ENCODE measurements around the gene CNPPD1.
"Not testable (repeated sequence)": the region's sequence is repeated elsewhere in the genome, so short reads cannot be mapped to it uniquely, and the experiment has no call there.

Gene CNPPD1

GRCh38 chr2:219206328-219207133 lies 29.8 kb upstream of the CNPPD1 start, which contains the start of gene ZFAND2B:
Gene ZFAND2B (plus strand): TSS chr2:219206782. CDS start chr2:219206988, 206 bp downstream.
- H3K27me3 ChIP-seq (replicated peaks; ENCODE audit: control insufficient read depth, insufficient read depth, low read length): no peaks in the 10 kb centered on the region
- H3K9ac ChIP-seq (ENCODE audit: low read length): peak within 1 kb of the TSS; percentile 93
- no peaks in the 10 kb centered on the region for H3K9me3 ChIP-seq (ENCODE audit: control insufficient read depth, low read length)
- peaks cover 17% of the 10 kb centered on the region for H3K4me1 ChIP-seq (ENCODE audit: control insufficient read depth, insufficient read depth, low read length)
- peak within 1 kb of the TSS; percentile 88 for H3K4me3 ChIP-seq (ENCODE audit: low read length)
- peak; percentile 98 for DNase-seq (ENCODE audit: low read depth)
- peaks cover 27% of the 10 kb centered on the region for H3K36me3 ChIP-seq (ENCODE audit: control insufficient read depth, insufficient read depth, low read length, severe bottlenecking)

GRCh38 chr2:219205981-219206327 lies 29.2 kb upstream of the CNPPD1 start:
- no peak for DNase-seq (ENCODE audit: low read depth)
- peaks cover 24% of the 10 kb centered on the region for H3K36me3 ChIP-seq (ENCODE audit: control insufficient read depth, insufficient read depth, low read length, severe bottlenecking)
- peaks cover 17% of the 10 kb centered on the region for H3K4me1 ChIP-seq (ENCODE audit: control insufficient read depth, insufficient read depth, low read length)
- H3K9ac ChIP-seq (ENCODE audit: low read length): peak overlapping the region; percentile 93
- no peaks in the 10 kb centered on the region for H3K27me3 ChIP-seq (replicated peaks; ENCODE audit: control insufficient read depth, insufficient read depth, low read length)
- peak overlapping the region; percentile 88 for H3K4me3 ChIP-seq (ENCODE audit: low read length)
- H3K9me3 ChIP-seq (ENCODE audit: control insufficient read depth, low read length): no peaks in the 10 kb centered on the region

GRCh38 chr2:219205165-219205538 lies 28.4 kb upstream of the CNPPD1 start:
- H3K27me3 ChIP-seq (replicated peaks; ENCODE audit: control insufficient read depth, insufficient read depth, low read length): no peaks in the 10 kb centered on the region
- no peaks in the 10 kb centered on the region for H3K9me3 ChIP-seq (ENCODE audit: control insufficient read depth, low read length)
- DNase-seq (ENCODE audit: low read depth): no peak
- H3K4me1 ChIP-seq (ENCODE audit: control insufficient read depth, insufficient read depth, low read length): peaks cover 17% of the 10 kb centered on the region
- peaks cover 16% of the 10 kb centered on the region for H3K36me3 ChIP-seq (ENCODE audit: control insufficient read depth, insufficient read depth, low read length, severe bottlenecking)
- H3K4me3 ChIP-seq (ENCODE audit: low read length): no peak overlapping the region
- no peak overlapping the region for H3K9ac ChIP-seq (ENCODE audit: low read length)

- Histone ChIP-seq H3K9me3 (ENCODE audit: control insufficient read depth, low read length) (no peaks in the 10 kb centered on the region), H3K4me1 (ENCODE audit: control insufficient read depth, insufficient read depth, low read length) (peaks cover 20% of the 10 kb centered on the region), H3K36me3 (ENCODE audit: control insufficient read depth, insufficient read depth, low read length, severe bottlenecking) (peaks cover 11% of the 10 kb centered on the region), H3K27me3 (replicated peaks; ENCODE audit: control insufficient read depth, insufficient read depth, low read length) (no peaks in the 10 kb centered on the region), H3K4me3 (ENCODE audit: low read length) (no peak overlapping the region), H3K9ac (ENCODE audit: low read length) (no peak overlapping the region)
- no peak for DNase-seq (ENCODE audit: low read depth)
Observed at GRCh38 chr2:219204425-219205164, 27.9 kb upstream of the CNPPD1 start.

GRCh38 chr2:219201331-219201730 lies 24.6 kb upstream of the CNPPD1 start:
- not testable (repeated sequence) for H3K9ac ChIP-seq (ENCODE audit: low read length); H3K9me3 ChIP-seq (ENCODE audit: control insufficient read depth, low read length); DNase-seq (ENCODE audit: low read depth); H3K4me3 ChIP-seq (ENCODE audit: low read length); H3K27me3 ChIP-seq (replicated peaks; ENCODE audit: control insufficient read depth, insufficient read depth, low read length); H3K36me3 ChIP-seq (ENCODE audit: control insufficient read depth, insufficient read depth, low read length, severe bottlenecking)
- H3K4me1 ChIP-seq (ENCODE audit: control insufficient read depth, insufficient read depth, low read length): peaks cover 11% of the 10 kb centered on the region

- not testable (repeated sequence) for H3K4me3 ChIP-seq (ENCODE audit: low read length); H3K9me3 ChIP-seq (ENCODE audit: control insufficient read depth, low read length); H3K36me3 ChIP-seq (ENCODE audit: control insufficient read depth, insufficient read depth, low read length, severe bottlenecking); H3K27me3 ChIP-seq (replicated peaks; ENCODE audit: control insufficient read depth, insufficient read depth, low read length); H3K9ac ChIP-seq (ENCODE audit: low read length); DNase-seq (ENCODE audit: low read depth); H3K4me1 ChIP-seq (ENCODE audit: control insufficient read depth, insufficient read depth, low read length)
Observed at GRCh38 chr2:219200502-219201326, 24.0 kb upstream of the CNPPD1 start.

GRCh38 chr2:219199470-219200211 lies 22.9 kb upstream of the CNPPD1 start:
- H3K9me3 ChIP-seq (ENCODE audit: control insufficient read depth, low read length): no peaks in the 10 kb centered on the region
- H3K27me3 ChIP-seq (replicated peaks; ENCODE audit: control insufficient read depth, insufficient read depth, low read length): peaks cover 8% of the 10 kb centered on the region
- peaks cover 6% of the 10 kb centered on the region for H3K4me1 ChIP-seq (ENCODE audit: control insufficient read depth, insufficient read depth, low read length)
- no peak overlapping the region for H3K9ac ChIP-seq (ENCODE audit: low read length)
- H3K4me3 ChIP-seq (ENCODE audit: low read length): no peak overlapping the region
- no peak for DNase-seq (ENCODE audit: low read depth)
- H3K36me3 ChIP-seq (ENCODE audit: control insufficient read depth, insufficient read depth, low read length, severe bottlenecking): no peaks in the 10 kb centered on the region

GRCh38 chr2:219198974-219199373 lies 22.2 kb upstream of the CNPPD1 start:
- Histone ChIP-seq H3K27me3 (replicated peaks; ENCODE audit: control insufficient read depth, insufficient read depth, low read length) (peaks cover 8% of the 10 kb centered on the region), H3K4me3 (ENCODE audit: low read length) (no peak overlapping the region), H3K4me1 (ENCODE audit: control insufficient read depth, insufficient read depth, low read length) (peaks cover 6% of the 10 kb centered on the region), H3K9me3 (ENCODE audit: control insufficient read depth, low read length) (no peaks in the 10 kb centered on the region), H3K36me3 (ENCODE audit: control insufficient read depth, insufficient read depth, low read length, severe bottlenecking) (no peaks in the 10 kb centered on the region), H3K9ac (ENCODE audit: low read length) (no peak overlapping the region)
- no peak for DNase-seq (ENCODE audit: low read depth)

- H3K4me1 ChIP-seq (ENCODE audit: control insufficient read depth, insufficient read depth, low read length): peaks cover 6% of the 10 kb centered on the region
- H3K9ac ChIP-seq (ENCODE audit: low read length): no peak overlapping the region
- no peaks in the 10 kb centered on the region for H3K36me3 ChIP-seq (ENCODE audit: control insufficient read depth, insufficient read depth, low read length, severe bottlenecking)
- H3K4me3 ChIP-seq (ENCODE audit: low read length): no peak overlapping the region
- no peaks in the 10 kb centered on the region for H3K9me3 ChIP-seq (ENCODE audit: control insufficient read depth, low read length)
- no peak for DNase-seq (ENCODE audit: low read depth)
- H3K27me3 ChIP-seq (replicated peaks; ENCODE audit: control insufficient read depth, insufficient read depth, low read length): peaks cover 8% of the 10 kb centered on the region
Observed at GRCh38 chr2:219197388-219197787, 20.7 kb upstream of the CNPPD1 start.

- H3K4me3 ChIP-seq (ENCODE audit: low read length): no peak overlapping the region
- no peak for DNase-seq (ENCODE audit: low read depth)
- no peak overlapping the region for H3K9ac ChIP-seq (ENCODE audit: low read length)
- no peaks in the 10 kb centered on the region for H3K9me3 ChIP-seq (ENCODE audit: control insufficient read depth, low read length)
- H3K27me3 ChIP-seq (replicated peaks; ENCODE audit: control insufficient read depth, insufficient read depth, low read length): no peaks in the 10 kb centered on the region
- no peaks in the 10 kb centered on the region for H3K4me1 ChIP-seq (ENCODE audit: control insufficient read depth, insufficient read depth, low read length)
- peaks cover 35% of the 10 kb centered on the region for H3K36me3 ChIP-seq (ENCODE audit: control insufficient read depth, insufficient read depth, low read length, severe bottlenecking)
Observed at GRCh38 chr2:219186754-219187456, 10.2 kb upstream of the CNPPD1 start.
